H4 (cell line): Measurements from ENCODE around the gene CASP2. TPM values are rescaled to one million over a fixed set of nuclear protein-coding genes. Genes with fewer than 3 reads are reported as not detected.
A peak's percentile ranks its signal among the peaks of the same experiment; 100 is the strongest.

Source experiments
- DNase-seq: peaks from one replicate; pipeline ENCODE4 v3.0.0-alpha.2; 2015; ENCODE audit warnings: low spot score
- total RNA-seq: library from RNA; depleted of rRNA; stranded (reverse); fragments of >200 nt; shearing (Covaris generic); gene quantifications from 2 replicates; pipeline ENCODE4 v1.2.3, GENCODE V29; 2014; rRNA removed

Gene CASP2
- total RNA-seq, 1 experiment from 2014 or later: 20.2 TPM

DNA sequence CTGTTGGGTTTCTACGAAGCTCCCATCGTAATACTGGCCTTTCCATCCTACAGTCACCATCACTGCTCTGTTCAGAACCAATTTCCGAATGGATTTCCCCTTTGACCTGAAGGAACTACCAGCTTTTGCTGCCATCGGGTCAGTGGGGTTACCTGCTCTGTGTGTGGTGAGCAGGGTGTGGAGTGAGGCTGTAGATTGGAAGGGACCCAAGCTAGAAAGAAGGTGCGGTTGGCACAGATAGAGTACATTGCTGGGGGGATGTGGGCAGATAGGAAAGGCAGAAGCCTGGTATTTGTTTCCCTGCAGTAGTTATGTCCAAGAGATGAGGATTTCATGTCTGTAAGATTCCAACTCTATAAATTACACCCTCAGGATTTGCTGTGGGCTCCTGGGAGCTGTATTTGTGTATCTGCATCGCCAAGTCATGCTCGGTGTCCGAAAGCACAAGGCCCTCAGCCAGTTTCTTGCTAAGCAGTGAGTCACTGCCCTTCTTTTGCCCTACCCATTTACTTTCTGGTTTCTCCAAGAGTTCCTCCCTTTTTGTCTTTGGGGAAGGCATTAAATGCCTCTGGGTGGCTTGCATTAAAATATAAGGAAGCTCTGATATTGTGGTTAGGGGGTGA is 43.1 kb downstream of the CASP2 start:
- peak; percentile 78 for DNase-seq

GRCh38 chr7:143334244-143334643 is 46.1 kb downstream of the CASP2 start:
- no peak for DNase-seq

DNA sequence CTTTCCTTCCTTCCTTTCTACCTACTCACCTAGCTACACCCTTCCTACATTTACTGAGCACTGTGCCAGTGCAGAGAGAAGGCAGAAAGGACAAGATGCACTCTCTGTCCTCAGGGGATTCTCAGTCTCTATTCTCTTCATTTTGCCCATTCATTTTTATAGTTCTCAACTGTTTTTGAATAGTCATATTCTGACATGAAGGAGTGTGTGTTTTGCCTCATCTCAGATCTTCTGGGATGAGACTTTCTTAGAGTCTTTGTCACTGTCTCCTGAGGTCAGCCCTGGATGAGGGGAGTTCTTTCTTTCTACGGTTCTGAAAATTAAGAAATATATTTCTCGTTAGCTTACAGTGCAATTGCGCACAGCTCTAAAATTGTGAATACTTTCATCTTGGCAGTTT is 49.1 kb downstream of the CASP2 start:
- no peak for DNase-seq

- no peak for DNase-seq
Observed at GRCh38 chr7:143341842-143342241, 53.7 kb downstream of the CASP2 start.

DNA sequence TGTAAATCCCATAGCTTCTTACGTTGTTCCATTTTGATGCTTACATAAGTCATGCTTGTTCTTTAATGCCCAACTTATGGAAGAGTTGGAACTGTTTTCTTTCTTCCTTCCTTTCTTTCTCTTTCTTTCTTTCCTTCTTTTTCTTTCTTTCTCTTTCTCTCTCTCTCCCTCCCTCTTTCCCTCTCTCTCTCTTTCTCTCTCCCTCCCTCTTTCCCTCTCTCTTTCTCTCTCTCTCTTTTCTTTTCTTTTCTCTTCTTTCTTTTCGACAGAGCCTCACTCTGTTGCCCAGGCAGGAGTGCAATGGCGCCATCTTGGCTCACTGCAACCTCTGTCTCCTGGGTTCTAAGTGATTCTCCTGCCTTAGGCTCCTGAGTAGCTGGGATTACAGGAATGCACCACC is 55.4 kb downstream of the CASP2 start:
- DNase-seq: no peak

GRCh38 chr7:143345428-143345900 is 57.3 kb downstream of the CASP2 start:
- DNase-seq: no peak

DNA sequence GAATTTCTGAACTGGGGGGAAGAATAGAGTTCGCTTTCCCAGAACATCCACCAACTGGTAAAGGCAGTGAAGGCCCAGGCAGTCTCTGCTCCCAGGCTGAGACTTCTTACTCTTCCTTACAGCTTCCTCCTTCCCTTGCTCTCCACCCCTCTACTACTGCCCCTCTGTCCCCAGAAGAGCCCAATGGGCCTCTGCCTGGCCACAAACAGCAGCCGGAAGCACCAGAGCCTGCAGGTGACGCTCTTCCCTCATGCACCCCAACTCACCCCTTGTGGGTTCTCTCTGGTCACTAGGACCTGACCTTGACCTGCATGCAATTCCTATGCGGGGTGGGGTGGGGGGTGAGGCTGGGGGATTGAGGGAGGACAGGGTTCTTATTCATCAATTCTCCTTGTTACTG is 57.9 kb downstream of the CASP2 start:
- no peak for DNase-seq

DNA sequence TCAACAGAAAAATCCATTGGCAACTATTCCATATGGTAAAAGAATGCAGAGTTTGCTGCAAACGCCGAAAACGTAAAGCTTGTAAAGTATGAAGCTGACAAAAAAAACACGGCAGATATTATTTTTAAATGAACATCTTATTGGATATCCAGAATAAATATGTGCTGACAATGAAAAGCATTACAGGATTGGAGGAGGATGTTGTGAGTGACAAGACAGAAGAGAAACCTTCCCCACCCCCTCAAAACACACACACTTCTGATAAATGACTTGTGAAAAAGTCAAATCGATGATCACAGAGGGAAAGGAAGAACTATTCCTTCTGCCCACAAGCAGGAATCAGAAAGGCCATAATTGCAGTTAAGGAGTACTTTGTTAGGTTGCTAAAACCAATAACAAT is 59.8 kb downstream of the CASP2 start:
- DNase-seq: no peak

DNA sequence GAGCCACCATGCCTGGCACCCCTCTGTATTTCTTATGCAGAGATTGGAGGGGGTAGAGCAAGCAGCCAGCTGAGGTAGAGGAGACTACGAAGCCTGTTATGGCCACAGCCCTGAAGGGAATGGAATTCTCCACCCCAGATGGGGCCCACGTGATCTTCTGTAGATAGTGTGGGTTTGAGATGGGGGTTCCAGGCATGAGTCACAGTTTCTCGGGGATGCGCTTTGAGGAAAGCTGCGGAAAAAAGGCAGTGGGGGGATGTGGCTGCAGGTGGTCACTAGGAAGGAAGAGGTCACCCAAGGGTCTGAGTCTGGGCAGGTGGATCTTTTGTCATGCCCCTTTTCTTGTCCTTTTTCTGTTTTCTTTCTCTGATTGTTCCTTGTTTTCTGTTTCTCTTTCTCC is 62.9 kb downstream of the CASP2 start:
- no peak for DNase-seq

- no peak for DNase-seq
Observed at GRCh38 chr7:143351574-143351973, 63.4 kb downstream of the CASP2 start.

- DNase-seq: no peak
Observed at GRCh38 chr7:143352531-143353002, 64.4 kb downstream of the CASP2 start.

- DNase-seq: no peak
Observed at GRCh38 chr7:143354376-143354775, 66.2 kb downstream of the CASP2 start.

GRCh38 chr7:143354965-143355364 is 66.8 kb downstream of the CASP2 start:
- no peak for DNase-seq

DNA sequence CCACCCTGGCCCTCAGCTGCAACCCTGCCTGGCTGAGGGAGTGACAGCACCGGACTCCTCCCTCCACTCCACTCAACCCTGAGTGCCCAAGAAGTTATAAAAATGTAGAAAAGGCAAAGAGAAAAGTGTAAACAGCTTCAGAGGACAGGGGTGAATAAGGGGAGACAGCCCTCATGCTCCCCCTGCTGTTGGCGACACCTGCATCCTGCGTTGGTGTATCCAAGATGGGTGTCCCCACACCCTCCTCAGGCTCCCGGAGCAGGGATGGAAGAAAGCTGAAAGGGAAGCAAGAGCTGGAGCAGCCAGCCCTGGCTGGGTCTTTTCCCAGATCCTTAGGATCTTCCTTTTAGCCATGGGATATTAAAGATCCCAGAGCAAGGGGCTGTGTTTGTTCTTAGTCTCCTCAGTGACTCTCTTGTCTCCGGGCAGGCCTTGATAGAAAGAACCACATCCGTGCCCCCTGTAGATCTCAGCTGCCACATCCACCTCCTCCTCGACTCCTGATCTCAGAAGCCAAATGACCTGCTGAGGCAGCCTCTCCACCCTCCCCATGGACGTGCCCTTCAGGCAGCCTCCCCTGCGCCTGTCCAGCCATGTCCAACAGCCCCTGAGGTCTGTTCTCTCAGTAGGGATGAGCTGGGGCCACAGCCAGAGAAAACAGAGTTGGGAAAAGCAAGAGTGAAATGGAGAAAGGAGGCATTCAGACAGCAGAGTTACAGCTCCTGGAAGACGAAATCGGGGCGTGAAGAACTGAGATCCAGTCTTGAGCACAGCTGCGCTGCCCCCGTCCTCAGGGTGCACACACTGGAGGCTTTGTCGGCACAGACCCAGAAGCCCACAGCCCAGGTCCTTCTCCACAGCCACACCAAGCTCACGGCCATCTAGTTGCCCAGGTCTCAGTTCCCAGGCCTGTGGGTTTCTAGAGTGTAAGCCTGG is 67.6 kb downstream of the CASP2 start:
- DNase-seq: no peak

DNA sequence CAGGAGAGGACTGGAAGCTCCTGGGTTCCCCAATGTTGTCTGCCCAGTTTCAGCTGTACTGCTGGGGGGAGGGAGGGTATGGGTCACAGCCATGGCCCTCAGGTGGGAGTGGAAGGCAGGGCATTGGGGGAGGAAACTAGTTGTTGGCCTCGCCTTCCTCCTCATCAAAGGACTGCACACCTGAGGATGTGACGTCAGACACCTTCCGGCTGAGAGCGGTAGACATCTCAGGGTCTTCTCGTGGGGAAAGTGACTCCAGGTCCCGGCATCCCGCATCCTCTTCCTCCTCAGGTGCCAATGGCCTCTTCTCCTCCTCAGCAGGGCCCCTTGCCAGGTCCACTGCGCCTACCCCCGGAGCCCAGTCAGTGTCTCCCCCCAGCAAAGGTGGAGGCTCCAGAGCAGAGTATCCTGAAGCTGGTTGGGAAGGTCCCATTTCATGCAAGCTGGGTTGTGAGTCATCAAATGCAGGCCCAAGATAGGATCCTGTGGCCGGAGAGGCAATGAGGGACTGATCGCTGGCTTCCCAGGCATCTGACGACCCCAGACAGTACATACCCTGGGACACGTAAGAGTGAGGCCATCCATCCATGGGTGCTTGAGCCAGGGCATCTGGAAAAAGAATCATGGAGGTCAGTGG is 68.4 kb downstream of the CASP2 start:
- no peak for DNase-seq

Other genes with a start within 250 kb of the CASP2 start
- gene OR6V1, start 236.0 kb upstream of the CASP2 start, total RNA-seq: not detected in 2 replicates
- not detected in 2 replicates for gene PIP, start 156.3 kb upstream of the CASP2 start, total RNA-seq
- not detected in 2 replicates for gene TAS2R39, start 104.9 kb upstream of the CASP2 start, total RNA-seq
- gene TAS2R40, start 66.3 kb upstream of the CASP2 start, total RNA-seq: not detected in 2 replicates
- gene GSTK1, start 24.9 kb upstream of the CASP2 start, total RNA-seq: 117 and 152 TPM in 2 replicates
- gene TMEM139, start 3.4 kb upstream of the CASP2 start, total RNA-seq: 0.62 and 1.2 TPM in 2 replicates
- not detected in 2 replicates for gene CLCN1, start 27.8 kb downstream of the CASP2 start, total RNA-seq
- 2.0 and 3.1 TPM in 2 replicates for gene FAM131B, start 74.4 kb downstream of the CASP2 start, total RNA-seq
- gene ZYX, start 93.0 kb downstream of the CASP2 start, total RNA-seq: 31.2 and 43.3 TPM in 2 replicates
- gene EPHA1, start 120.5 kb downstream of the CASP2 start, total RNA-seq: not detected in 2 replicates
- not detected in 2 replicates for gene TAS2R60, start 155.1 kb downstream of the CASP2 start, total RNA-seq
- gene TAS2R41, start 189.5 kb downstream of the CASP2 start, total RNA-seq: not detected in 2 replicates